HL-60 (cell line): Measurements from ENCODE around the gene NPR1.
A peak's percentile ranks its signal among the peaks of the same experiment; 100 is the strongest.

Source experiments
- DNase-seq, 2 experiments: peaks; one replicate each; pipeline ENCODE4 v3.0.0-alpha.2; 2010 to 2020; ENCODE audit warnings: low read depth in 1 of 2, low spot score in 1 of 2
- H3K27ac ChIP-seq: fragments of 250-450 bp; sonication (Bioruptor Pico); replicated peaks from 2 replicates; pipeline ENCODE4 v1.5.1; 2020; ENCODE audit warnings: mild to moderate bottlenecking, moderate library complexity
- H3K27me3 ChIP-seq: fragments of 250-450 bp; sonication (Bioruptor Pico); 2 replicates; pipeline ENCODE4 v1.5.1; 2021; ENCODE audit warnings: mild to moderate bottlenecking, moderate library complexity; ENCODE audit not compliant: insufficient read depth, poor library complexity, severe bottlenecking
- H3K4me3 ChIP-seq: replicated peaks from 2 replicates; pipeline ENCODE4 v1.5.1; 2011; ENCODE audit warnings: mild to moderate bottlenecking, control low read depth, low read length; ENCODE audit not compliant: insufficient read depth
- GABPA ChIP-seq: IDR thresholded peaks from 2 replicates; pipeline ENCODE4 v1.6.1; 2012; ENCODE audit warnings: low read depth
- POLR2AphosphoS5 ChIP-seq: IDR thresholded peaks from 2 replicates; pipeline ENCODE4 v1.6.1; 2012; ENCODE audit warnings: low read depth
- SPI1 ChIP-seq: IDR thresholded peaks from 2 replicates; pipeline ENCODE4 v1.6.1; 2012; ENCODE audit warnings: low read depth, mild to moderate bottlenecking, borderline replicate concordance
- TF ChIP-seq, protein P1 (sequence below): IDR thresholded peaks from 2 replicates; pipeline ENCODE4 v1.6.1; 2012; ENCODE audit warnings: low read depth; ENCODE audit not compliant: insufficient replicate concordance
- TF ChIP-seq, protein P2 (sequence below): IDR thresholded peaks from one replicate; pipeline ENCODE4 v1.5.1; 2011; ENCODE audit warnings: low read length, control low read depth, inconsistent platforms; ENCODE audit not compliant: insufficient read depth

The NPR1 gene

DNA sequence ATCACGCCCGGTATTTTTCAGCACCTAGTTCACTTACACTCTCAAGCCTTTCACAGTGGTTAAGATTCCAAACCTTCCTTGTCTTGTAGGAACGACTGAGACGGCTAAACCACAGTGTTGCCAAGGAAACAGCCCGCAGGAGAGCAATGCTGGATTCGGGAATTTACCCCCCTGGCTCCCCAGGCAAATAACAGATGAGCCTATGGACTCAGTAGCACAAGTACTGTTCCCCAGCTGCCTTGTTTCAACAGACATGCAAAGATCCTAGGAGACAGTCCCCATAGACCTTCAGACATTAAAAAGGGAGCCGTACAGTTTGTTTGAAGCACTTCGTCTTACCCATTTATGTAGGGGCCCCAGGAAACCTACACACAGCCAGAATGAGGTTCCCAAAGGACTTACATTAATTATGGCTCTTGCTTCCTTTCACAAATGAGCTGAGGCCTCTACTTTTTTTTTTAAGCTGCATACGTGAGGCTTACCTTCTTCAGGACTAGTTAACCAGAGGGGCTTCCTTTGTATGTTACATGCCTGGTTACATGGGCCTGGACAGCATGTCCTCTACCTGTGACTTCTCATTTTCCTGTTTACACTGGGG, 17.3 kb upstream of the NPR1 start:
- TF ChIP-seq POLR2AphosphoS5: peak; percentile 62; the same call in 1 of the 2 replicates
- TF ChIP-seq, protein P1, sequence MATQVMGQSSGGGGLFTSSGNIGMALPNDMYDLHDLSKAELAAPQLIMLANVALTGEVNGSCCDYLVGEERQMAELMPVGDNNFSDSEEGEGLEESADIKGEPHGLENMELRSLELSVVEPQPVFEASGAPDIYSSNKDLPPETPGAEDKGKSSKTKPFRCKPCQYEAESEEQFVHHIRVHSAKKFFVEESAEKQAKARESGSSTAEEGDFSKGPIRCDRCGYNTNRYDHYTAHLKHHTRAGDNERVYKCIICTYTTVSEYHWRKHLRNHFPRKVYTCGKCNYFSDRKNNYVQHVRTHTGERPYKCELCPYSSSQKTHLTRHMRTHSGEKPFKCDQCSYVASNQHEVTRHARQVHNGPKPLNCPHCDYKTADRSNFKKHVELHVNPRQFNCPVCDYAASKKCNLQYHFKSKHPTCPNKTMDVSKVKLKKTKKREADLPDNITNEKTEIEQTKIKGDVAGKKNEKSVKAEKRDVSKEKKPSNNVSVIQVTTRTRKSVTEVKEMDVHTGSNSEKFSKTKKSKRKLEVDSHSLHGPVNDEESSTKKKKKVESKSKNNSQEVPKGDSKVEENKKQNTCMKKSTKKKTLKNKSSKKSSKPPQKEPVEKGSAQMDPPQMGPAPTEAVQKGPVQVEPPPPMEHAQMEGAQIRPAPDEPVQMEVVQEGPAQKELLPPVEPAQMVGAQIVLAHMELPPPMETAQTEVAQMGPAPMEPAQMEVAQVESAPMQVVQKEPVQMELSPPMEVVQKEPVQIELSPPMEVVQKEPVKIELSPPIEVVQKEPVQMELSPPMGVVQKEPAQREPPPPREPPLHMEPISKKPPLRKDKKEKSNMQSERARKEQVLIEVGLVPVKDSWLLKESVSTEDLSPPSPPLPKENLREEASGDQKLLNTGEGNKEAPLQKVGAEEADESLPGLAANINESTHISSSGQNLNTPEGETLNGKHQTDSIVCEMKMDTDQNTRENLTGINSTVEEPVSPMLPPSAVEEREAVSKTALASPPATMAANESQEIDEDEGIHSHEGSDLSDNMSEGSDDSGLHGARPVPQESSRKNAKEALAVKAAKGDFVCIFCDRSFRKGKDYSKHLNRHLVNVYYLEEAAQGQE: no peak
- TF ChIP-seq, protein P2, sequence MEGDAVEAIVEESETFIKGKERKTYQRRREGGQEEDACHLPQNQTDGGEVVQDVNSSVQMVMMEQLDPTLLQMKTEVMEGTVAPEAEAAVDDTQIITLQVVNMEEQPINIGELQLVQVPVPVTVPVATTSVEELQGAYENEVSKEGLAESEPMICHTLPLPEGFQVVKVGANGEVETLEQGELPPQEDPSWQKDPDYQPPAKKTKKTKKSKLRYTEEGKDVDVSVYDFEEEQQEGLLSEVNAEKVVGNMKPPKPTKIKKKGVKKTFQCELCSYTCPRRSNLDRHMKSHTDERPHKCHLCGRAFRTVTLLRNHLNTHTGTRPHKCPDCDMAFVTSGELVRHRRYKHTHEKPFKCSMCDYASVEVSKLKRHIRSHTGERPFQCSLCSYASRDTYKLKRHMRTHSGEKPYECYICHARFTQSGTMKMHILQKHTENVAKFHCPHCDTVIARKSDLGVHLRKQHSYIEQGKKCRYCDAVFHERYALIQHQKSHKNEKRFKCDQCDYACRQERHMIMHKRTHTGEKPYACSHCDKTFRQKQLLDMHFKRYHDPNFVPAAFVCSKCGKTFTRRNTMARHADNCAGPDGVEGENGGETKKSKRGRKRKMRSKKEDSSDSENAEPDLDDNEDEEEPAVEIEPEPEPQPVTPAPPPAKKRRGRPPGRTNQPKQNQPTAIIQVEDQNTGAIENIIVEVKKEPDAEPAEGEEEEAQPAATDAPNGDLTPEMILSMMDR: no peak
- H3K27me3 ChIP-seq: no peaks in the 10 kb centered on the region
- H3K4me3 ChIP-seq: no peak overlapping the region
- H3K27ac ChIP-seq: no peak overlapping the region
- DNase-seq: no peak

DNA sequence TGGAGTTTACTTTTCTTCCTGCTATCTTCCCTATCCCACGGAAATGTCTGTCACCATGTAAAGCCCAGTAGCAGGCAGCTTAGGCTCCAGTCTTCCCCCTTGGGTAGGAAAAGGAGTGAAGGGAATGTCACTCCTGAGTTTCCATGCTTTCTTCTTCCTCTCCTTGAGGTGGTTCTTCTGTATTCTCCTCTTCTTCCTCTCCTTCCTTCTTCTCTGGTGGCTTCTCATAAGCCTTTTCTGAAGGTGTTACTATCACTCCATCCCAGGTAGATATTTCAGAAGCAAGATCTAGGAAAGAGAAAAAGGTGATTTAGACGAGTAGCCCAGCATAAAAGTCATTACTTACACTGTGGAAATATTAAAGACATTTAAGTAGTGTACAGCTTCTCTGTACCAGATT, 16.2 kb upstream of the NPR1 start:
- Histone ChIP-seq H3K27me3 (no peaks in the 10 kb centered on the region), H3K4me3 (no peak overlapping the region), H3K27ac (no peak overlapping the region)
- no peak for DNase-seq
- TF ChIP-seq SPI1 (no peak), GABPA (no peak), POLR2AphosphoS5 (no peak)
- TF ChIP-seq, protein P2: no peak
- TF ChIP-seq, protein P1: no peak

DNA sequence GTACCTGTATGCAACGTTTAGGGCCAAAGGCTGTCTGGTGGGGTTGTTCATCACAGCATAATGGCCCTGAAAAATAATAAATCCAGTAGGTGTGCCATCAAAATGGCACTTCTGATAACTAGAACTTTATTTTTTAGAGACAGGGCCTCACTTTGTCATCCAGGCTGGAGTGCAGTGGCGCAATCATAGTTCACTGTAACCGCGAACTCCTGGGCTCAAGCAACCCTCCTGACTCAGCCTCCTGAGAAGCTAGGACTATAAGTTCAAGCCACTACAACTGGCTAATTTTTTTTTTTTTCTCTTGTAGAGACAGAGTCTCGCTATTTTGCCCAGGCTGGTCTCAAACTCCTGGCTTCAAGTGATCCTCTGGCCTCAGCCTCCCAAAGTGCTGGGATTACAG, 15.3 kb upstream of the NPR1 start:
- peak in 1 of 2 experiments; percentile 72 for DNase-seq
- TF ChIP-seq POLR2AphosphoS5: no peak
- no peak for TF ChIP-seq GABPA
- TF ChIP-seq, protein P2: no peak
- TF ChIP-seq, protein P1: no peak
- no peak for TF ChIP-seq SPI1
- H3K27ac ChIP-seq: 0 out of 2 replicates have a peak overlapping the region, but pooled peaks have one; percentile 13
- no peak overlapping the region for H3K4me3 ChIP-seq
- no peaks in the 10 kb centered on the region for H3K27me3 ChIP-seq
